NCI-H2171 (cell line): ENCODE measurements around the gene BDKRB1.

Source experiments
- DNase-seq: peaks from one replicate; lab custom pipeline; 2025; lab: John Stamatoyannopoulos, UW

BDKRB1 gene

DNA sequence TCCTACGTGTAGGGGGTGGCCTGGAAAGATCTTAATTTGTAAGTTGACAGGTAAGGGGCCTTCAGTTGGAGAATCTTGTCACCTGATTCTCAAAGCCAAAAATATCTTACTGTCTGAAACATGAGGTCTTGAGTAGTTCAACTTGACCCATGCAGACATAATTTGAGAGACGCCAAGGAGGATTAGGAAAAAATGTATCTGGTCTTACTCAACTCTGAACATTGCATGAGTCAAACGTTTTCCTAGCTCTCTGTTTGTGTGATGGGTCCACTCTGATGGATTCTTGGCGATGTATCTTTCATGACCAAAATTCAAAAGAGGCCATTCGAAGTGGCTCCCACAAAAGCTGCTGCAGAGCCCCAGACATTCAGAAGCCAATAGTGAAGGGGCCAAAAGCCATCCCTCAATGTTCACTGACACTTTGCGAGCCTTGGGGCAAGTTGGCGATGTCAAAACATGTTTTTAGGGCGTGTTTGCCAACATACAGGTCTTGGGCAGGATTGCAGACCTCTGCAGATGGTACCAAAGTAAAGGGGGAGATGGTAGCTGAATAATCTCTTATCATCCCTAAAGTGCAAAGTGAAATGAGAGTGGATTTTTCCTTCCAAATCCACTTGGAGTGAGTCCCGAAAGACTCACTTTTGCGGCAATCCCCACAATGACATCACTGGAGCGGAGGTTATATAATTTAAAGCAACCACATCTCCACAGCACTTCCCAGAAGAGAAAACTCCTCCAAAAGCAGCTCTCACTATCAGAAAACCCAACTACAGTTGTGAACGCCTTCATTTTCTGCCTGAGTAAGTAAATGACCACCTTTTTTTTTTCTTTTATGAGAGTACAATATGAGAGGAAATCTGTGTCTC is at the start of gene BDKRB1:
Gene BDKRB1, plus strand, starts transcription at position 710 of the 866 bp plus-strand sequence. CDS start 7,473 bp downstream, outside the sequence.
- DNase-seq = no peak

DNA sequence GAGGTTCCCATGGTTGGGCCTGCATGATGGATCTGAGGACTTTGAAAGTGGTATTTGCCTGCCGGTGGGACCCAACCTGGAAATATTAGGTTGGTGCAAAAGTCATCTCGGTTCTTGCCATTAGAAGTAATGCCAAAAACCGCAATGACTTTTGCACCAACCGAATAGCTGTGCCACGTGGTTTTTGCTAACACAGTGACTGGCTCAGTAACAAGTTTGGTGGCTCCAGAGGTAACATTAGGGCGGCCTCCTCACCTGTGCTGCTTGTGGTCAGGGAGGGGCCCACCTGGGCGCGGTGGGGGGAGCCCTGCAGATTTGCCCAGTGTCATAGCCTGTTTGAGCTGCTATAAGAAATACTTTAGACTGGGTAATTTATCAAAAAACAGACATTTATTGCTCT is 49.5 kb upstream of the BDKRB1 start:
- DNase-seq = no peak

GRCh38 chr14:96207686-96208085 is 48.3 kb upstream of the BDKRB1 start:
- no peak for DNase-seq

GRCh38 chr14:96208739-96209138 is 47.3 kb upstream of the BDKRB1 start:
- no peak for DNase-seq

DNA sequence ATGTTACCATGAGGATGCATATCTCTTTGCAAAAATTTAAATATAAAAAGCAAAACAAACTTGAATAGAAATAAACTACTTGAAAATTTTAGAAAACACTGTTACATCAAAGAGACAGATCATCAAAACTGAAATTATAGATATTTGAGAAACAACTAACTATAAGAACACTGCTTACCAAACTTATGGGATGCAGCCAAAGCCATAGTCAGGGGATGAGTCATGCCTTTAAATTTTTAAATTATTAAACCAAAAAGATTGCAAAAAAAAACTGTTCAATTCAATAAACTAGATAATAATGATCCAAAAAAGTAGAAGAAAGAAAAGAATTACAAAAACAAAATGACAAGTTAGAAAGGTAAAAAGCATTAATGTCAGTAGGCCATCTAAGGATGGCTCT is 43.9 kb upstream of the BDKRB1 start:
- DNase-seq = no peak

DNA sequence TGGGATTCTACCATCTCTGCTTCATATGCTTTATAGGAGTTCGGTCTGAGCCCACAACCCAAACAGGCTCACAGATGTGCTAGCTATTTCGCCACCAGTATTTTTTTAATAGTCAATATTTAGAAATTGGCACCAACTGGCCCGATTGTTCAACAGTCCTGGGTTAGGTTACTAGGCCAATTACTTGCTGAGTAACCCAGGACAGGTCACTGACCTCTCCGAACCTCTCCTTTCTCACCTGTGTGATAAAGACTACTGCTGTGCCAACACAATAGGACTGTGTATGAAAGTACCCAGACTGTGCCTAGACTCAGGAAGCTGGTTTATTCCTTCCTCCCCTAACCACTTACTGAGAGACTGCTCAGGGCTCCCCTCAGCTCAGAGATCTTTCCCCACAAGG is 43.1 kb upstream of the BDKRB1 start:
- DNase-seq = no peak

DNA sequence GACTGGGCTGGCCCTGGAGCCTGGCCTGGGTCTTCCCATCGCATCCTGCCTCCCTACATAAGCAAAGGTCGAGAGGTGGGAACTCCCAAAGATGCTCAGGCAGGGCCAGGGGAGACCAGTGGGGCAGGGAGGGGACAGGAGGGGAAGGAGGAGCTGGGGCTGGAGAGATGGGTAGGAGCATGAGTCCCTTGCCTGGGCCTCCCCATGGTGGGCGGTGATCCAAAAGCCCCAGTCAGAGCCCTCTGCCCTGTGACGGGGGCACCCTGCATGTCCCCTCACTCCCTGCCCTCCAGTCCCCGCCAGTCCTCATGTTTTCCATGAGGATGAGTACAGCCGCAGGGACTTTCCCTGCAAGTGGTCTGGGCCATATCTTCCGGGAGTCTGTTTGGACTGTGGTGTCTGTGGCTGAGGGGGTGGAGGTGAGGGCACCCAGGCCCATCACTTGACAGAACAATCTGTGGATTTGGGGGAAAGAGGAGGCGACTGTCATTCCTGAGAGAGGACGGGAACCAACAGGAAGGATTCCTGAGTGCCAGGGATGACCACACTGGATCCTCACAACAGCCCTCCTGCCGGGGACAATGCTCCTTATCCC is 42.0 kb upstream of the BDKRB1 start:
- DNase-seq = no peak

DNA sequence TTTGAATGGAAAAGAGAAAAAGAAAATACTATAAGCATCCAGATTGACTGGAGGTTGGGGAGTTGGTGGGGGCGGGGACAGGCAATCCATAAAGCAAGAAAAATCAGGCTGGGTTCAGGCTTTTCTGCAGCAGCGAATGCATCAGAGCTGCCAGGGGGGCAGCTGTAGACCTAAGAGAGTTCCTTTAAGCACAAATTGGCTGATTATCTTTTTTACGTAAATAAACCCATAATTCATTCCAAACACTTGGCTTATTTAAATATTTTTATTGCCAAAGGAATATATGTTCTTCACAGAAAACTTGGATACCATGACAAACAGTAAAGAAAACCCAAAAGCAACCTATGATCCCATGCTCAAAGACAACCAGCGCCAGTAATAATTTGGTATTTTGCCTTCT is 41.2 kb upstream of the BDKRB1 start:
- DNase-seq = no peak

- no peak for DNase-seq
Measured at GRCh38 chr14:96215452-96216244, 40.4 kb upstream of the BDKRB1 start.

DNA sequence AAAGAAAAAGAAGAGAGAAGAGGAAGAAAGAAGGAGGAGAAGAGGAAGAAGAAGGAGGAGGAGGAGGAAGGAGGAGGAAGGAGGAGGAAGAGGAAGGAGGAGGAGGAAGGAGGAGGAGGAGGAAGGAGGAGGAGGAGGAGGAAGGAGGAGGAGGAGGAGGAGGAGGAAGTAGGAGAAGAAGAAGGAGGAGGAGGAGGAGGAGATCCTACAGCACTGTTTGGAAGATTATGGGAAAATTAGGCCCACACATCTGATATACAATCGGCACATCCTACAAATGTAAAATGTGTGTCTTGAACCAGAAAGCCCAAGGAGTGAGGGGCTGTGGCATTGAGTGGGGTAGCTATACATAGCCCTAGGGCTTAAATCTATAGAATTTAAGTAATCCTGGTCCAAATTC is 39.4 kb upstream of the BDKRB1 start:
- no peak for DNase-seq

DNA sequence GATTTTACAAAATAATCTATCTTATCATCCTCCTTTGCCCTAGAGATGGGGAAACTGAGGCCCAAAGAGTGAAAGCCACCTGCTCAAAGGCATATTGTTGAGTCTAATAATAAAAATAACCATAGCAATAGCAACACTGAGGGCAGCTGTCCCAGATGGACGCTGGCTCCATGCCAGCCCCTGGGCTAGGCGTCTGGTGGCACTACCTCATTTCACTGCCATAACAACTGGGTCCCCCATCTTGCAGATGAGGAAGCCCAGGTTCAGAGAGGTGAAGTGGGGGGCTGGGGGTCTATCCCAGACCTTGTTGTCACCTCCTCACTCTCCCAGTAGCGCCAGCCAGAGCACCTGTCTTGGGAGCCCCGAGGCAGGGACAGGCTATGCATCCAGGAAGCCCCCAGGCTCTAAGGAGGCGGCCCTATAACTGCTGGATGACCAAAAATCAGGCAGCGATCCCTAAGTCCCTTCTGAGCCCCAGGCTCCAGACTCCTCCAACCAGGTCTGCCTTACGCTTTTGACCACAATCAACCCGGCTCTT is 38.6 kb upstream of the BDKRB1 start:
- no peak for DNase-seq

DNA sequence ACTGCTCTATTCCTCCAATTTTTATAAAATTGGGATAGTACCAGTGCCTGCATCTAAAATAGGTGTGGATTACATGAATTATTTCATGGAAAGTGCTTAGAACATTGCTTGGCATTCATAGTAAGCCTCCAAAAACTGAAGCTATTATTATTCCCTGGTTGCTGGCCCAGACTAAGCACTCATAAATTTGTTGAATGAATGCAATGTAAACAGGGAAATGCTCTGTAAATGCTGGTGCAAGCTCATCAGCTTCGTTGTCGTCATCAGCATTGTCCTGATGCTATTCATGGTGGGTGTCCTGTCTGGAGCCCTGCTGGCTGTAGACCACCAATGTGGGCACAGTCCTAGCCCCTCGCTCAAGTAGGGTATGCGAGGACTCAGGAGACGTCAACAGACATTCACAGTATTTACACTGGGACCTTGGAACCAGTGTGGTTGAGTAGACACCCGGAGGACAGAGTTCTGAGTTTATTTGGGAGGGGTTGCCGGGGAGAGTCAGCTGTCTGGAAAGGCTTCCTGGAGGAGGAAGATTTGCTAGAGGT is 34.8 kb upstream of the BDKRB1 start:
- no peak for DNase-seq

DNA sequence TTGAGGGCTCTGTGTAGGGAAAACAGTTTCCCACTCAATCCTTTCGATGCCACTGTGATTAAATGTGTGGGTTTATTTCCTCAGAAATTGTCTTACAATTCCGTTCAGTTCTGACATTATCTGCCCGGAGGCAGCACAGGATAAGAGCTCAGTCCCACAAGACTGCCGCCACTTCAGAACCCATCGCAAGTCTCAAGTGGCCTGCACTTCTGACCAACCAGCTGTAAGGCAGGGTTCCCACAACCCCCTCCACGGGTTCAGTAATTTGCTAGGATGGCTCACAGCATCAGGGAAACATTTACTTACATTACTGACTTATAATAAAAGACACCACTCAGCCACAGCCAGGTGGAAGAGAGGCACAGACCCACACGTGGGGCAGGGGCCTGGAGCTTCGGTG is 34.2 kb upstream of the BDKRB1 start:
- no peak for DNase-seq

DNA sequence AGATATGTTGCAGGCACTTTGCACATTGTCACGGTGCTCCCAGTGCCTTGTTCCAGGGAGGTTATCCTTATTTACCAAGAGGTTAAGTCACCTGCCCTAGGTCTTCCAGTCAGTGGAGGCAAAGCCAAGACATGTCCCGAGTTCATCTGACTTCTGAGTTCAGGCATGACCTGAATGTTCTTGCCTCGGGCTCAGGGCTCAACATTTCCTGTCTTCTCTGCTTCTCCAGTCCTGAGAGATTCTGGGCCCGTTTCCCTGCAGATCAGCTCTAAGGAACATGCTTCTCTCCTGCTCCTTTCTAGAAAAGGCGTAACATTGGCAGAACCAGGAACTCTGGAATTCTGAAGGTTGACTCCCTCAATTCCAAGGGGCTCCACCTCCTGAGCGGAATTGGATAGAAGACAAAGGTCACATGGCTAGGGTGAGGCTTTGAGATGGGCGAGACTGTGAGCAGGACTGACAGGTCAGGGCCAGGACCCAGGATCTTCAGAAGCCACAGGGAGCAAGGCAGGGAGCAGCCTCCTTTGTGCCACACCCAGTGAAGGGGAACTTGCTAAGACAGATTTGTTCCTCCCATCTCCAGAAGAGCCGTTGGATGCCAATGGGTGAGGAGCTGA is 31.4 kb upstream of the BDKRB1 start:
- no peak for DNase-seq

- DNase-seq = no peak
Measured at GRCh38 chr14:96225213-96225612, 30.8 kb upstream of the BDKRB1 start.

DNA sequence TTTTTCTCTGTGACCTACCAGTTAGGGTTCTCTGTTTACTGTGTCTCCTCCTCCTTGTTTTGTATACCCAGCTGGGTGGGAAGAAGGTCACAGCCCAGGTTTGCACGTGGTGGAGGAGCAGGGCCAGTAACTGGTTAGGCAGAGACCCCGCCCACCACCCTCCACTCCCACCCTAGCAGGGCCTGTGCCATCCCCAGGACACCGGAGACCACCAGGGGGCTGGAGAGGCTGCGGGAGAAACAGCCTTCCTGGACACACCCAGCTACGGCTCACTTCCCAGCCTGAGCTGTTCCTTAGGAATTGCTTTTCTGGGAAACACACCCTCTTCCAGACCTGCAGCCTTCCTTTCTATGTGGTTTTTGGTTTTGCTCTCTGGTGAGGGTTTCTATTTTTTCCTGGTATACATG is 30.3 kb upstream of the BDKRB1 start:
- no peak for DNase-seq

DNA sequence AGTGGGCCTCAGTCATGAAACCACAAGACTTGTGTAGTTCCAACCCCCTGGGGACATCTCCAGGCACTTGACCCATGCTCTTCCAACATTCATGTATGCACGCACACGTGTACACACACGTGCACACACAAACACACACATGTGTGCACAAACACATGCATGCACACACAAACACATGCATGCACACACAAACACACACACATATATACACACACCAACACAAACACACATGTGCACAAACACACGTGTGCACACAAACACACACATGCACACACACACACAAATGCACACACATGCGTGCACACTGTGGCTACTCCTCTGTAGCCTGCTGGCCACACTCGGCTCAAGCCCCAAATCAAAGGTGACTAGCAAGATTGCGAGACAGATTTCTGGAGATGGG is 28.6 kb upstream of the BDKRB1 start:
- no peak for DNase-seq

DNA sequence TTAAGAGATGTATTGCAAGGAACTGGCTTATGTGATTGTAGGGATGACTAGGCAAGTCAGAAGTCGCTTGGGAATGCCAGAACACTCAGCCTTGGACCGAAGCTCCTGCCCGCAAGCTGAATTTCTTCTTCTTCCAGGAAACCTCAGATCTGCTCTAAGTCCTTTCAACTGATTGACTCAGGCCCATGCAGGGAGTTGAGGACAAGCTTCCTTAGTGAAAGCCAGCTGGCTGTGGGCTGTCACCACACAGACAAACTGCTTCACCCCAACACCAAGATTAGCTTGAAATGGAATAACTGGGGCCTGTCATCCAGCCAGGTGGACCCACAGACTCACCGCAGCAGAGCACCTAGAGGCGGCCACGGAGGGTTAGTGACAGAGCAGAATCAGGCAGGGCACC is 26.7 kb upstream of the BDKRB1 start:
- no peak for DNase-seq

GRCh38 chr14:96231056-96231455 is 25.0 kb upstream of the BDKRB1 start:
- DNase-seq = no peak

GRCh38 chr14:96231526-96232130 is 24.4 kb upstream of the BDKRB1 start:
- peak; percentile 73 for DNase-seq

DNA sequence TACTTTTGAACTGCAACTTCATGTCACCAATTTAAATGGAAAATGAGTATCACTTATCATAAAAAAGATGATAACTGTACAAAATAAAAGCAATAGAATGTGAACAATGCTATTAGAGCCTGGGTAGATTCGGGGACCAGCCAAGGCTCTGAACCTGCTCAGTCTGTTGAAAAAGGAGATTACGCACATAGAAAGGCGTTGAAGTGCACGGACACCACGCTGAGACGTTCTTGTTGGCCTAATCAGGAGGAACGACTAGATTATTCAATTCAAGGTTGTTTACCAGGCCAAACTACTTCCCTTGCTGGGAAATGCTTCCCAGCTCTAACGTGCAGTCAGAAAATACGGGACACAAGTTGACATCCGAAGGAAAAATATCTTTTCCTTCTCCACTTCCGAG is 23.5 kb upstream of the BDKRB1 start:
- DNase-seq = no peak
